HFF-Myc (cell line): Measurements from ENCODE around the gene MEST.

ENCODE experiments used
- DNase-seq: peaks from one replicate; pipeline ENCODE4 v3.0.0-alpha.2; 2011; ENCODE audit warnings: low read depth; ENCODE audit errors: extremely low read depth
- H3K4me3 ChIP-seq: replicated peaks from 2 replicates; pipeline ENCODE4 v1.5.1; 2011; ENCODE audit warnings: low read depth, mild to moderate bottlenecking, control low read depth, low read length
- TF ChIP-seq, protein P1 (sequence below): IDR thresholded peaks from 2 replicates; pipeline ENCODE4 v1.5.1; 2012; ENCODE audit warnings: mild to moderate bottlenecking, low read depth, low read length, control low read depth; ENCODE audit errors: missing control alignments

MEST gene

DNA sequence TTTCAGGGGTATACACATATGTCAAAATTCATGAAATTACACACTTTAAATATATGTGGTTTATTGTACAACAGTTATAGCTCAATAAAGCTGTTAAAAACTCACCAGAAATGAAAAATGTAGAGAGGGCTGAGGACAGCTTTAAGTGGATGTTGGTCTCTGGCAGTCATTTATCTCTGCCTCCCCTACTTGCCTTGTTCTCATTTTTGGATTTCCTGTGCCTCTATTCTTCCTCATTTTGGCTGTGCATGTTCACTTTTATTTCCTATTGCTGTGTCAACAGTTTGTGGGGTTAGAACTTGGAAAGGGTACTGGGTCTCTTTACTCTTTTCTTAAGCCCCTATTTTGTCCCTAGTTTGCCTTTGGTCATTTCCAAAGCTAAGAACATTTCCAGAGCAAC, 18.6 kb upstream of the MEST start:
- TF ChIP-seq, protein P1, sequence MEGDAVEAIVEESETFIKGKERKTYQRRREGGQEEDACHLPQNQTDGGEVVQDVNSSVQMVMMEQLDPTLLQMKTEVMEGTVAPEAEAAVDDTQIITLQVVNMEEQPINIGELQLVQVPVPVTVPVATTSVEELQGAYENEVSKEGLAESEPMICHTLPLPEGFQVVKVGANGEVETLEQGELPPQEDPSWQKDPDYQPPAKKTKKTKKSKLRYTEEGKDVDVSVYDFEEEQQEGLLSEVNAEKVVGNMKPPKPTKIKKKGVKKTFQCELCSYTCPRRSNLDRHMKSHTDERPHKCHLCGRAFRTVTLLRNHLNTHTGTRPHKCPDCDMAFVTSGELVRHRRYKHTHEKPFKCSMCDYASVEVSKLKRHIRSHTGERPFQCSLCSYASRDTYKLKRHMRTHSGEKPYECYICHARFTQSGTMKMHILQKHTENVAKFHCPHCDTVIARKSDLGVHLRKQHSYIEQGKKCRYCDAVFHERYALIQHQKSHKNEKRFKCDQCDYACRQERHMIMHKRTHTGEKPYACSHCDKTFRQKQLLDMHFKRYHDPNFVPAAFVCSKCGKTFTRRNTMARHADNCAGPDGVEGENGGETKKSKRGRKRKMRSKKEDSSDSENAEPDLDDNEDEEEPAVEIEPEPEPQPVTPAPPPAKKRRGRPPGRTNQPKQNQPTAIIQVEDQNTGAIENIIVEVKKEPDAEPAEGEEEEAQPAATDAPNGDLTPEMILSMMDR, result no peak
- no peak overlapping the region for H3K4me3 ChIP-seq
- no peak for DNase-seq

DNA sequence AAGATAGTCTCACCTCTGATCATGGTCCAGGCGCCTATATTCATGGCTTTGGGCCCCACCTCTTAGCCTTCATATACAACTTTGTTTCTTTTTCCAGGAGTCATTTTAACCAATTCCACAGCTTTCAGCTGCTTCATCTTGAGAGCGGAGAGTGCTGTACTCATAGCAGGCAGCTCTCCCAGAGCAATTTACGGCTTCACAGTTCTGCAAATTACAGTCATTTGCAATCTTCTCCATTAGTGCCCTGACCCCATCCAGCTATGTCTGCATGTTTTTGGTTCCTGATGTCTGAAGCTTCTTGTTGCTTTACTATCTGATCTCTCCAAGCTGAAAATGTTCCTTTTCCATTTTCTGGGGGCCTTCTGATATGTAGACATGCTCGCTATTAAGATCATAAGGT, 18.0 kb upstream of the MEST start:
- no peak overlapping the region for H3K4me3 ChIP-seq
- DNase-seq, result no peak
- TF ChIP-seq, protein P1, result no peak

DNA sequence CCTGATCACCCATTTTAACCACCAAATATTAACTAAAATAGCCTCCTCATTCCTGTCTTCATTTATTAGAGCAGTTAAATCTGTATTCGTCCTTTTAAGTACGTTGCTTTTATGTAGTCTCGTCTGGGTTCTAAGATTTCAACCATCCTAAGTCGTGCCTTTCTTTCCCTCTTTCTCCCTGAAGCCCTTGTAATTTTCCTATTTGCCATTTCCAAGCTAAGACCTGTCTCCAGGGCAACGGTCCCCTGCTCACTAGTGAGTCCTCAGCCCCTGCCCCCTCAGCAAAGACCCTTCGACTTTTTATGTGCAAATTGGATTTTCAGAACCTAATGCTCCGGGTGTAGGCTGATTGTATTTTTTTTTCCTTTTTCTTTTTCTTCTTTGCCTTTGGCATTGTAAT, 16.1 kb upstream of the MEST start:
- no peak overlapping the region for H3K4me3 ChIP-seq

DNA sequence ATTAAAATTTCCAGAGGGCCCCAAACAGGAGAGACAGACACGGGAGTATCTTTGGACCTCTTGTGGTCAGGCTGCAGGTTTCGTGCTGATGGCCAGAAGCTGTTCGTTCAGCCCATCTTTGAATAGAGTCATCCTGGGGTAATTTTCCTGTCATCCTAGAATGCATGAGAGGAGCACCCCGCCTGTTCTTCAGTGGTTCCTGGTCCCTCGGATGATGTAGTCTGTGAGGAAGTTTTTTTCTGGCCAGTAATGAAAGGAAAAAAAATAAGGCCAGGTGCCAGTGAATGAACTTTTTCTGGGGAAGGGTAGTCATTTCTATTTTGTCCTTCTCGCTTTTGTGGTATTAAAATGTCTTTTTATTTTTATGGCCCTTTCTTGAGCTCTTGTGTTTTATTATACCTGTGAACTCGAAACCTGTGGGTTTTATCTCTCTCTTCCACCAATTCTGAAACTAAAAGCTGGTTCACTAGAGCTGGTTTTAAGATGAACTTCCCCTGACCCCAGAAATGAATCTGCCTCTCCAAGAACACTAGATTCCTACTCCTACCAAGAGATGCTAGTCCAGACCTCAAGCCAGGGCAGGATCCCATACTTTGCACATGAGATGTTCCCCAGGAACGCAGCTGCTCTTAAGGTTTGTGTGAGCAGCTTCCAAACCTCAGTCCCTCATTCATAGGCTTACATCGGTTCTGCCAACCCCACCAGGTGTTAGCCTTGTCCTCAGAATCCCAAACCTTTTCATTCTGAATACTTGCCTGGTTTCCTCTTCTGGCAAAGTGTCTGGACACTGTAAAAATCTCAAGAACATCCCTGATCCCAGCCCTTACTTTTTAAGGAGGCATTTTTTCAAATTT, 15.4 kb upstream of the MEST start:
- no peak for DNase-seq

More for the DNA sequence above, 16.1 kb upstream of the MEST start:
- no peak for DNase-seq
- TF ChIP-seq, protein P1, result no peak

DNA sequence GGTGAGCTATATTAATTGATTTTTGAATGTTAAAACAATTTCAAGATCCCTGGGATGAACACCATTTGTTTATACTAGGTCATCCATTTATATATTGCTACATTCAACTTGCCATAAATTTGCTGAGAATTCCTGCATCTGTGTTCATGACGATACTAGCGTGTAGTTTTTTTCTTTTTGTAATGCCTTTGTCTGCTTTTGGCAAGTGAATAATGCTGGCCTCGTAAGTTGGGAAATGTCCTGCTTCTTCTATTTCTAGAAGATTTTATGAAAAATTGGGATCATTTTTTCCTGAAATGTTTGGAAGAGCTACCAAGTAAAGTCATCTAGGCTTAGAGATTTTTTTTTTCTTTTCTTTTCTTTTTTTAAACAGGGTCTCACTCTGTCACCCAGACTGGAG, 12.9 kb upstream of the MEST start:
- DNase-seq, result no peak
- H3K4me3 ChIP-seq, result no peak overlapping the region
- TF ChIP-seq, protein P1, result no peak

More for the DNA sequence above, 15.4 kb upstream of the MEST start:
- TF ChIP-seq, protein P1, result no peak
- H3K4me3 ChIP-seq, result no peak overlapping the region

DNA sequence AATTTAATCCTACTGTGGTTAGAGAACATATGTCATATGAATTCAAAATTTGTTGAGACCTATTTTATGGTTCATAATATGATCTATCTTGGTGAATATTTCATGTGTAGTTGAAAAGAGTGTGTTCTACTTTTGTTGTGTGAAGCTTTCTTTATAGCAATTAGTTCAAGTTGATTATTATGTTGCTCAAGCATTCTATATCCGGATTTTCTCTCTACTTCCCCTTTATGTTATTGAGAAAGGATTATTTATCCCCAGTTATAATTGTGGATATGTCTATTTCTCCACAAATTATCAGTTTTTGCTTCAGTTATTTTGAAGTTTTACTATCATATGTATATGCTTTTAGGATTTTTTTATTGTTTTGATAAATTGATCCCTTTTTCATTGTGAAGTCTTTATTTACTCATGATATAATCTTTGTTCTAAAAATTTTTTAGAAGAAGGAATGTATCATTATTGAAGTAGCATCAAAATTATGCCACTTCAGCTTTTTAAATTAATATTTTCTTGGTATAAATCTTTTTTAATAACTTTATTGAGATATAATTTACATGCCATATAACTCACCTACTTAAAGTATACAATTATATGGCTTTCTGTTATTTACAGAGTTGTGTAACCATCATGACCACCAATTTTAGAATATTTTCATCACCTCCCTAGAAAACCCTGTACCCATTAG, 12.0 kb upstream of the MEST start:
- no peak overlapping the region for H3K4me3 ChIP-seq
- TF ChIP-seq, protein P1, result no peak

More for the DNA sequence above, 12.0 kb upstream of the MEST start:
- no peak for DNase-seq
